Peyer's patch (tissue), 4 donors: ENCODE data around the gene MAP2K5.

Source experiments
- POLR2A ChIP-seq, 2 donors: fragments of 450-650 bp; IDR thresholded peaks; one replicate each; pipeline ENCODE4 v1.5.1; 2017; ENCODE audit warnings: antibody characterized with exemption in 2 of 2, mild to moderate bottlenecking in 2 of 2, moderate library complexity in 2 of 2
- TF ChIP-seq, protein P1 (sequence below), 6 experiments: fragments of 450-650 bp in 4 of 6; fragments of 200-600 bp in 2 of 6; sonication (generic) in 1 of 6; IDR thresholded peaks; one replicate each; pipeline ENCODE4 v1.5.1; 2017 to 2019; ENCODE audit warnings: antibody characterized with exemption in 6 of 6, mild to moderate bottlenecking in 3 of 6, moderate library complexity in 1 of 6

DNA sequence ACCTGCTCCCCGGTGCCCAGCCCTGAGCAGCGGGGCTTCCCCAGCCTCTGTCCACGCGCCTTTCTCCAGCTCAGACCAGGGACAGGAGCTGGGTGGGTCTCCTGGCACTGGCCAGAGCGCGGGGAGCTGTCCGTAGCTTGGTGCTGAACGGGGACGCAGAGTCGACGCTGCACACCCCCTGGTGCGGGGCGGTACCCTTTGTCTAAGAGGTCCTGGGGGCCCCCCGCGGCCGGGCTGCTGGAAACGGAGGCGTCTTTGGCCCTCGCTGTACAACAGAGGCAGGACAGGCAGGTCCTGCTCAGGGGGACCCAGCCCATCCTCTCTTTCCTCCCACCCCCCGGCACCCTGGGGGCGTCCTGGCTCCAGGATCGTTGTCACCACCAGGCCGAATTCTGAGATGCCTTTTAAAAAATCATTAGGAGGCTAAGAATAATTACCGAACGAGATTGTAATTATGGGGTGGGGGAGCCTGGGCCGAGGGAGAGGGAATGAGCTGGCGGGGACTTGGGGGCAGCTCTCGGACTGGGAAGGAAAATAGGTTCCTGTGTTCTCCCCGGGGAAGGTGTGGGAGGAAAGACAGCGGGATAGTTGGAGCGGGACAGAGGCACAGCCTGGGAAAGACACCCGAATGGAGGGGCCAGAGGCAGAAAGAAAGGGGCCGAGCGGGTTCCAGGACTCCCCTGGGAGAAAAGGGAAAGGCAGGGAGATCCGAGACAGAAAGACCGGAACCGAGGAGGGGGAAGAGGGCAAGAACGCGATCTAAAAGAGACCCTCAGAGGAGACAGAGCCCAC is 278.7 kb downstream of the MAP2K5 start:
- TF ChIP-seq, protein P1, sequence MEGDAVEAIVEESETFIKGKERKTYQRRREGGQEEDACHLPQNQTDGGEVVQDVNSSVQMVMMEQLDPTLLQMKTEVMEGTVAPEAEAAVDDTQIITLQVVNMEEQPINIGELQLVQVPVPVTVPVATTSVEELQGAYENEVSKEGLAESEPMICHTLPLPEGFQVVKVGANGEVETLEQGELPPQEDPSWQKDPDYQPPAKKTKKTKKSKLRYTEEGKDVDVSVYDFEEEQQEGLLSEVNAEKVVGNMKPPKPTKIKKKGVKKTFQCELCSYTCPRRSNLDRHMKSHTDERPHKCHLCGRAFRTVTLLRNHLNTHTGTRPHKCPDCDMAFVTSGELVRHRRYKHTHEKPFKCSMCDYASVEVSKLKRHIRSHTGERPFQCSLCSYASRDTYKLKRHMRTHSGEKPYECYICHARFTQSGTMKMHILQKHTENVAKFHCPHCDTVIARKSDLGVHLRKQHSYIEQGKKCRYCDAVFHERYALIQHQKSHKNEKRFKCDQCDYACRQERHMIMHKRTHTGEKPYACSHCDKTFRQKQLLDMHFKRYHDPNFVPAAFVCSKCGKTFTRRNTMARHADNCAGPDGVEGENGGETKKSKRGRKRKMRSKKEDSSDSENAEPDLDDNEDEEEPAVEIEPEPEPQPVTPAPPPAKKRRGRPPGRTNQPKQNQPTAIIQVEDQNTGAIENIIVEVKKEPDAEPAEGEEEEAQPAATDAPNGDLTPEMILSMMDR (IDR thresholded peaks at IDR 0.05), result no peak
- TF ChIP-seq POLR2A (IDR thresholded peaks at IDR 0.05), result no peak
